Measurements from ENCODE around the gene ASB10.

DNA sequence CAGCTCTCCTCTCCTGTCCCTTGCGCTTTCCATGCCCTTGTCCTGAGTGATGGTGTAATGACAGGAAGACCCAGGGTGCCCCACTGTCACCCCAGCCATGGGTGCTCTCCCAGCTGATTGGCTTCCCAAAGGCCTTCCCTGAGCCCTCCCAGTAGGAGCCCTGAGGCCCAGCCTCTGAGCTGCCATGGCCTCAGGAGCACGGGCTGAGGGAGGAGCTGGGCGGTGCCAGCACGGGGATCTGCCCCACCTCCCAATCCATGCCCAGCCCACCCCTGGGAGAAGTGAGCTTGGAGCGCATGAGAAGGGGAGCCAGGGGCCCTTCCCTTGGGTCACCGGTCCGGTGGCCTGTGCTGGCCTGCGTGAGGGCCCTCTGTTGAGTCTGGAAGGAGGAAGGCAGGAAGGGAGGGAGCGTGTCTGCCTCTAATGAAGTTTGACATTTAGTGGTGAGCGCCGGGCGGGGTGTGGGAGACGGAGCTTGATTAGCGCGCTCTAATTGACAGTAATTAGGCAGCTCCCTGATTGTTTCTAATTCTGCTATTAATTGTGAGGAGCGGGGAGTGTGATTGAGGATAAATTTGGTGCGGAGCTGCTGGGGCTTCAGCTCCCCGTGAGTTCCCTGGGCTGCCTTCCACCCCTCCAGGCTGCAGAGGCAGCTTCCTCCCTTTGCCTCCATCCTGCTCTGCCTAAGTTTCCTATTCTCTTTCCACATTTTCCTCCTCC is 47.8 kb downstream of the ASB10 start:
- no peak for TF ChIP-seq EGR1 (IDR thresholded peaks at IDR 0.05; ENCODE audit: low read depth in 2 of 2)
- TF ChIP-seq, protein P1, sequence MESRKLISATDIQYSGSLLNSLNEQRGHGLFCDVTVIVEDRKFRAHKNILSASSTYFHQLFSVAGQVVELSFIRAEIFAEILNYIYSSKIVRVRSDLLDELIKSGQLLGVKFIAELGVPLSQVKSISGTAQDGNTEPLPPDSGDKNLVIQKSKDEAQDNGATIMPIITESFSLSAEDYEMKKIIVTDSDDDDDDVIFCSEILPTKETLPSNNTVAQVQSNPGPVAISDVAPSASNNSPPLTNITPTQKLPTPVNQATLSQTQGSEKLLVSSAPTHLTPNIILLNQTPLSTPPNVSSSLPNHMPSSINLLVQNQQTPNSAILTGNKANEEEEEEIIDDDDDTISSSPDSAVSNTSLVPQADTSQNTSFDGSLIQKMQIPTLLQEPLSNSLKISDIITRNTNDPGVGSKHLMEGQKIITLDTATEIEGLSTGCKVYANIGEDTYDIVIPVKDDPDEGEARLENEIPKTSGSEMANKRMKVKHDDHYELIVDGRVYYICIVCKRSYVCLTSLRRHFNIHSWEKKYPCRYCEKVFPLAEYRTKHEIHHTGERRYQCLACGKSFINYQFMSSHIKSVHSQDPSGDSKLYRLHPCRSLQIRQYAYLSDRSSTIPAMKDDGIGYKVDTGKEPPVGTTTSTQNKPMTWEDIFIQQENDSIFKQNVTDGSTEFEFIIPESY (IDR thresholded peaks at IDR 0.05), result no peak
- TF ChIP-seq, protein P2, sequence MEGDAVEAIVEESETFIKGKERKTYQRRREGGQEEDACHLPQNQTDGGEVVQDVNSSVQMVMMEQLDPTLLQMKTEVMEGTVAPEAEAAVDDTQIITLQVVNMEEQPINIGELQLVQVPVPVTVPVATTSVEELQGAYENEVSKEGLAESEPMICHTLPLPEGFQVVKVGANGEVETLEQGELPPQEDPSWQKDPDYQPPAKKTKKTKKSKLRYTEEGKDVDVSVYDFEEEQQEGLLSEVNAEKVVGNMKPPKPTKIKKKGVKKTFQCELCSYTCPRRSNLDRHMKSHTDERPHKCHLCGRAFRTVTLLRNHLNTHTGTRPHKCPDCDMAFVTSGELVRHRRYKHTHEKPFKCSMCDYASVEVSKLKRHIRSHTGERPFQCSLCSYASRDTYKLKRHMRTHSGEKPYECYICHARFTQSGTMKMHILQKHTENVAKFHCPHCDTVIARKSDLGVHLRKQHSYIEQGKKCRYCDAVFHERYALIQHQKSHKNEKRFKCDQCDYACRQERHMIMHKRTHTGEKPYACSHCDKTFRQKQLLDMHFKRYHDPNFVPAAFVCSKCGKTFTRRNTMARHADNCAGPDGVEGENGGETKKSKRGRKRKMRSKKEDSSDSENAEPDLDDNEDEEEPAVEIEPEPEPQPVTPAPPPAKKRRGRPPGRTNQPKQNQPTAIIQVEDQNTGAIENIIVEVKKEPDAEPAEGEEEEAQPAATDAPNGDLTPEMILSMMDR (IDR thresholded peaks at IDR 0.05; ENCODE audit: low read depth, low read length, missing input control), result no peak
- TF ChIP-seq YY1 (IDR thresholded peaks at IDR 0.05), result no peak
- no peak for TF ChIP-seq RAD21 (IDR thresholded peaks at IDR 0.05)
- no peak for TF ChIP-seq REST (IDR thresholded peaks at IDR 0.05)
- TF ChIP-seq TAF1 (conservative IDR thresholded peaks at IDR 0.05), result no peak
- TF ChIP-seq FOXA1 (IDR thresholded peaks at IDR 0.05), result no peak
- no peak for TF ChIP-seq MAX (IDR thresholded peaks at IDR 0.05)

Data from liver (tissue), 3 donors.